Ascending aorta (tissue), 2 donors: ENCODE results near the gene GRPEL2. TPM values are rescaled to one million over a fixed set of nuclear protein-coding genes. Genes with fewer than 3 reads are reported as not detected.

Experiments
- DNase-seq, 2 donors: peaks; one replicate each; pipeline ENCODE4 v3.0.0-alpha.2; 2019; ENCODE audit warnings: low spot score in 2 of 2
- H3K27ac ChIP-seq, 2 donors: fragments of 200-600 bp; sonication (generic); one replicate each; pipeline ENCODE4 v1.5.1; 2016 to 2017; ENCODE audit warnings: mild to moderate bottlenecking in 1 of 2
- H3K27me3 ChIP-seq: fragments of 200-600 bp; sonication (generic); one replicate; pipeline ENCODE4 v1.5.1; 2017
- H3K36me3 ChIP-seq, 2 donors: fragments of 200-600 bp; sonication (generic); one replicate each; pipeline ENCODE4 v1.5.1; 2016
- H3K4me1 ChIP-seq, 2 donors: fragments of 200-600 bp; sonication (generic); one replicate each; pipeline ENCODE4 v1.5.1; 2016 to 2017; ENCODE audit warnings: mild to moderate bottlenecking in 1 of 2
- H3K4me3 ChIP-seq, 2 donors: fragments of 200-600 bp; sonication (generic); one replicate each; pipeline ENCODE4 v1.5.1; 2016 to 2017; ENCODE audit warnings: mild to moderate bottlenecking in 1 of 2
- H3K9me3 ChIP-seq, 2 donors: fragments of 200-600 bp; sonication (generic); one replicate each; pipeline ENCODE4 v1.5.1; 2016
- CTCF ChIP-seq, 3 experiments: fragments of 200-600 bp in 2 of 3; fragments of 450-650 bp in 1 of 3; sonication (generic) in 2 of 3; IDR thresholded peaks; one replicate each; pipeline ENCODE4 v1.5.1; 2016 to 2019; ENCODE audit warnings: antibody characterized with exemption in 3 of 3, mild to moderate bottlenecking in 1 of 3, moderate library complexity in 1 of 3
- intact Hi-C: fragments of 100-400 bp; cut with DNase I; formaldehyde crosslinking; loops from one replicate; pipeline ENCODE4 v1.15.1; 2023
- total RNA-seq: library from RNA; depleted of rRNA; stranded (reverse); fragments of >200 nt; gene quantifications from one replicate; pipeline ENCODE4 v1.1.0, GENCODE V29; 2016

The GRPEL2 gene
- total RNA-seq, 1 donor from 2014 or later = 7.8 TPM

- no peak for DNase-seq
- Histone ChIP-seq H3K27ac (no peak overlapping the region), H3K36me3 (no peaks in the 10 kb centered on the region), H3K27me3 (no peaks in the 10 kb centered on the region), H3K4me3 (no peak overlapping the region), H3K4me1 (peaks cover 0 to under 1% of the 10 kb centered on the region in 2 donors), H3K9me3 (no peaks in the 10 kb centered on the region)
- intact Hi-C loops = no loop called here
- no peak for TF ChIP-seq CTCF (IDR thresholded peaks at IDR 0.05)
Observed at GRCh38 chr5:149325894-149326293, 19.4 kb upstream of the GRPEL2 start.

- Histone ChIP-seq H3K4me3 (no peak overlapping the region), H3K9me3 (no peaks in the 10 kb centered on the region), H3K27ac (no peak overlapping the region), H3K4me1 (no peaks in the 10 kb centered on the region), H3K27me3 (no peaks in the 10 kb centered on the region), H3K36me3 (no peaks in the 10 kb centered on the region)
- TF ChIP-seq CTCF (IDR thresholded peaks at IDR 0.05) = no peak
- no peak for DNase-seq
- intact Hi-C loops = no loop called here
Observed at GRCh38 chr5:149326611-149327010, 18.7 kb upstream of the GRPEL2 start.

GRCh38 chr5:149328177-149328576 lies 17.1 kb upstream of the GRPEL2 start:
- H3K4me1 ChIP-seq = no peaks in the 10 kb centered on the region
- no peak for TF ChIP-seq CTCF (IDR thresholded peaks at IDR 0.05)
- no peaks in the 10 kb centered on the region for H3K27me3 ChIP-seq
- H3K27ac ChIP-seq = no peak overlapping the region
- H3K4me3 ChIP-seq = no peak overlapping the region
- H3K36me3 ChIP-seq = no peaks in the 10 kb centered on the region
- no peak for DNase-seq
- intact Hi-C loops = no loop called here
- no peaks in the 10 kb centered on the region for H3K9me3 ChIP-seq

- no peak overlapping the region for H3K4me3 ChIP-seq
- H3K36me3 ChIP-seq = no peaks in the 10 kb centered on the region
- no peak for DNase-seq
- no peaks in the 10 kb centered on the region for H3K4me1 ChIP-seq
- TF ChIP-seq CTCF (IDR thresholded peaks at IDR 0.05) = no peak
- intact Hi-C loops = no loop called here
- no peaks in the 10 kb centered on the region for H3K27me3 ChIP-seq
- H3K9me3 ChIP-seq = no peaks in the 10 kb centered on the region
- no peak overlapping the region for H3K27ac ChIP-seq
Observed at GRCh38 chr5:149333711-149334443, 11.4 kb upstream of the GRPEL2 start.

GRCh38 chr5:149337736-149338135 lies 7.6 kb upstream of the GRPEL2 start:
- H3K27ac ChIP-seq = no peak overlapping the region
- no peak overlapping the region for H3K4me3 ChIP-seq
- H3K27me3 ChIP-seq = no peaks in the 10 kb centered on the region
- H3K9me3 ChIP-seq = no peaks in the 10 kb centered on the region
- H3K36me3 ChIP-seq = no peaks in the 10 kb centered on the region
- no peak for DNase-seq
- intact Hi-C loops = no loop called here
- no peaks in the 10 kb centered on the region for H3K4me1 ChIP-seq
- no peak for TF ChIP-seq CTCF (IDR thresholded peaks at IDR 0.05)

GRCh38 chr5:149338364-149338763 lies 6.9 kb upstream of the GRPEL2 start:
- Histone ChIP-seq H3K27me3 (no peaks in the 10 kb centered on the region), H3K36me3 (no peaks in the 10 kb centered on the region), H3K9me3 (no peaks in the 10 kb centered on the region), H3K4me1 (no peaks in the 10 kb centered on the region), H3K27ac (no peak overlapping the region), H3K4me3 (no peak overlapping the region)
- no peak for TF ChIP-seq CTCF (IDR thresholded peaks at IDR 0.05)
- no peak for DNase-seq
- intact Hi-C loops = no loop called here
